ENCODE data around the gene HDAC4. TPM values are rescaled to one million over a fixed set of nuclear protein-coding genes. Genes with fewer than 3 reads are reported as not detected.
"Not testable (repeated sequence)": the region's sequence is repeated elsewhere in the genome, so short reads cannot be mapped to it uniquely, and the experiment has no call there.

Gene HDAC4
- total and polyA plus RNA-seq, 12 donors = 3.7 to 40.0 (median 25.5) TPM

GRCh38 chr2:239282448-239283287, 118.2 kb downstream of the HDAC4 start:
- intact Hi-C loops (cut with DNase I) = no loop called here
- Histone ChIP-seq H3K4me3 (no peak overlapping the region), H3K27ac (no peak overlapping the region), H3K27me3 (no peaks in the 10 kb centered on the region), H3K9me3 (no peaks in the 10 kb centered on the region), H3K4me1 (peaks cover 13 to 72% (median 54%) of the 10 kb centered on the region in 9 donors), H3K36me3 (peaks cover 0 to 7% (median 0%) of the 10 kb centered on the region in 9 donors)
- 96 to 98% methylated on average over 9 of the region's 9 CpGs for WGBS, 2 donors
- DNase-seq (no peak), ATAC-seq (no peak)
- TF ChIP-seq CTCF (IDR thresholded peaks at IDR 0.05) = no peak

GRCh38 chr2:239280296-239281017, 120.4 kb downstream of the HDAC4 start:
- 74 to 77% methylated on average over 14 of the region's 14 CpGs for WGBS, 2 donors
- H3K36me3 ChIP-seq; H3K27me3 ChIP-seq; H3K4me3 ChIP-seq; DNase-seq; intact Hi-C loops (cut with DNase I); H3K9me3 ChIP-seq: not testable (repeated sequence)
- H3K27ac ChIP-seq = peak overlapping the region in 6 of 10 donors; percentile 14 to 85 (median 43)
- peak in 4 of 8 donors; percentile 32 to 45 (median 42) for ATAC-seq
- peaks cover 18 to 71% (median 50%) of the 10 kb centered on the region in 9 donors for H3K4me1 ChIP-seq

GRCh38 chr2:239279508-239280295, 121.1 kb downstream of the HDAC4 start:
- Histone ChIP-seq H3K4me3 (no peak overlapping the region), H3K36me3 (peaks cover 0 to 7% (median 0%) of the 10 kb centered on the region in 9 donors), H3K4me1 (peaks cover 18 to 71% (median 50%) of the 10 kb centered on the region in 9 donors), H3K9me3 (no peaks in the 10 kb centered on the region), H3K27me3 (no peaks in the 10 kb centered on the region), H3K27ac (peak overlapping the region in 7 of 10 donors; percentile 15 to 85 (median 40))
- WGBS, 2 donors = 81 to 85% methylated on average over 20 of the region's 20 CpGs
- intact Hi-C loops (cut with DNase I) = no loop called here
- ATAC-seq (no peak), DNase-seq (no peak)
- TF ChIP-seq CTCF (IDR thresholded peaks at IDR 0.05) = no peak

- Histone ChIP-seq H3K27me3 (no peaks in the 10 kb centered on the region), H3K36me3 (peaks cover 0 to 7% (median 0%) of the 10 kb centered on the region in 9 donors), H3K9me3 (no peaks in the 10 kb centered on the region), H3K4me3 (no peak overlapping the region), H3K27ac (peak overlapping the region in 5 of 10 donors; percentile 15 to 85 (median 49)), H3K4me1 (peaks cover 18 to 71% (median 52%) of the 10 kb centered on the region in 9 donors)
- 69 to 77% methylated on average over 4 of the region's 4 CpGs for WGBS, 2 donors
- intact Hi-C loops (cut with DNase I) = no loop called here
- TF ChIP-seq CTCF (IDR thresholded peaks at IDR 0.05) = no peak
- DNase-seq (no peak), ATAC-seq (no peak)
Measured at GRCh38 chr2:239278941-239279365, 121.9 kb downstream of the HDAC4 start.
